H1 (cell line): ENCODE measurements around the gene IFITM2. TPM values are rescaled to one million over a fixed set of nuclear protein-coding genes. Genes with fewer than 3 reads are reported as not detected.
A peak's percentile ranks its signal among the peaks of the same experiment; 100 is the strongest.

ENCODE experiments used
- CBX5 ChIP-seq: fragments of 300-800, 300-1000 bp; sonication (generic); IDR thresholded peaks from 2 replicates; pipeline ENCODE4 v1.7.1; 2016; ENCODE audit warnings: antibody characterized with exemption, low read length, low read depth
- E2F6 ChIP-seq: IDR thresholded peaks from 2 replicates; pipeline ENCODE4 v1.6.1; 2012; ENCODE audit warnings: inconsistent platforms
- RAD21 ChIP-seq, 2 experiments: IDR thresholded peaks in 1 of 2; conservative IDR thresholded peaks in 1 of 2; 2 replicates each; pipeline ENCODE4 v1.6.1; 2011; ENCODE audit warnings: low read depth in 2 of 2, low read length in 2 of 2, improper control_type of control experiment in 1 of 2, inconsistent platforms in 1 of 2, mild to moderate bottlenecking in 1 of 2, moderate library complexity in 1 of 2
- SP1 ChIP-seq: IDR thresholded peaks from 2 replicates; pipeline ENCODE4 v1.6.1; 2011; ENCODE audit warnings: low read depth, low read length
- polyA plus RNA-seq, 7 experiments: library from polyadenylated mRNA; depleted of rRNA in 3 of 7; stranded (reverse) in 5 of 7; unstranded in 2 of 7; fragments of >200 nt in 5 of 7; fragments of 200-250 nt in 2 of 7; gene quantifications; 1 replicate in 5 of 7; 2 replicates in 1 of 7; 4 replicates in 1 of 7; pipeline versions ENCODE4 v1.2.1 to v1.2.3, GENCODE V29; 2011 to 2013; ENCODE audit warnings: missing spikeins in 2 of 7, mixed read lengths in 2 of 7
- total RNA-seq: library from RNA; stranded (reverse); fragmentation: NEBNext Ultra II Directional; extraction: Animal tissue kit (Norgen Biotek cat#: 25700); gene quantifications from 2 replicates; pipeline ENCODE4 v1.2.1, GENCODE V29; 2021

Gene IFITM2
- total and polyA plus RNA-seq, 2 of the 8 experiments (the other 6 are each of a cell fraction or from before 2014, with no cell fraction given), result 399 to 764 TPM

GRCh38 chr11:304915-305843, 2.4 kb upstream of the IFITM2 start (continued):
- peak; percentile 34 to 39 for TF ChIP-seq RAD21 (IDR thresholded peaks at IDR 0.05 in 1 of 2, conservative IDR thresholded peaks at IDR 0.05 in 1 of 2; ENCODE audit: low read depth in 2 of 2, low read length in 2 of 2)
- TF ChIP-seq SP1, result 0 out of 2 replicates have a peak, but pooled peaks have one; percentile 27
- no peak for TF ChIP-seq CBX5
- no peak; the same call in 1 of the 2 replicates for TF ChIP-seq E2F6
